Cortex of kidney (tissue), 1 donor: ENCODE measurements around the gene TMEM258.

Experiments used
- DNase-seq: peaks from one replicate; lab custom pipeline; 2025; lab: John Stamatoyannopoulos, UW

Gene TMEM258

GRCh38 chr11:61795459-61795858, 3.1 kb upstream of the TMEM258 start:
- no peak for DNase-seq

DNA sequence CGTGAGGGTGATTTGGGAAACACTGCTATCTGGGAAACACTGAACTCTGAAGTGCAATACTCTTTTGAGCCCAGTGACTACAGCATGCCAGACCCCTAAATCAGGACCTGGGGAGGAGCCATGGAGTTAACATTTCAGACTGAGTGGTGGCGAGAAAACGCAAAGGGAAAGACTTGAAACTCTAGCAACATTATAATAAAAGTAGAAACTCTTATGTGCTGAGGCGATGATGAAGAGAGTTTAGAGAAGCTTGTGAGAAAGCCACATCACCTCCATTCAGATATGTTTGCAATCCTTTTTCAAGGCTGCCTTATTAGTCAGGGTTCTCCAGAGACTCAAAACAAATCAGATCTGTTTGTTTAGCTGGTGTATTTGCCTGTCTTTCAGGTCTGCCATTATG, 2.2 kb upstream of the TMEM258 start:
- no peak for DNase-seq

DNA sequence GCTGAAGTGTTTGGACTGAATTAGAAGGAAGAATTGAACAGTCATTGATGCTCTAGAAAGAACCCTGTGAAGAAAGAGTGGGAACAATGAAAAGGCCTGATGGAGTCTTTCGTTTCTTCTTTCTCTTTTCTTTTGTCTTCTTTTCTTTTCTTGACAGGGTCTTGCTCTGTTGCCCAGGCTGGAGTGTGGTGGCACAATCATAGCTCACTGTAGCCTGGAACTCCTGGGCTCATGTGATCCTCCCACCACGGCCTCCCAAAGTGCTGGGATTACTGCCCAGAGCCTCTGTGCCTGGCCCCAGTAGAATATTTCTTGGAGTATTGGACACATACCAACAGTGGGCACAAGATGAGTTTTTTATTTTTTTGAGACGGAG, 1.4 kb upstream of the TMEM258 start:
- no peak for DNase-seq

GRCh38 chr11:61793083-61793828, 857 bp upstream of the TMEM258 start:
- DNase-seq = no peak

- DNase-seq = no peak
Measured at GRCh38 chr11:61791737-61792309, 576 bp downstream of the TMEM258 start.

GRCh38 chr11:61787928-61788491, 4.4 kb downstream of the TMEM258 start:
- no peak for DNase-seq

GRCh38 chr11:61785837-61786402, 6.5 kb downstream of the TMEM258 start:
- no peak for DNase-seq

GRCh38 chr11:61784506-61784805, 7.9 kb downstream of the TMEM258 start:
- DNase-seq = no peak

GRCh38 chr11:61783717-61784505, 8.5 kb downstream of the TMEM258 start:
- DNase-seq = no peak

DNA sequence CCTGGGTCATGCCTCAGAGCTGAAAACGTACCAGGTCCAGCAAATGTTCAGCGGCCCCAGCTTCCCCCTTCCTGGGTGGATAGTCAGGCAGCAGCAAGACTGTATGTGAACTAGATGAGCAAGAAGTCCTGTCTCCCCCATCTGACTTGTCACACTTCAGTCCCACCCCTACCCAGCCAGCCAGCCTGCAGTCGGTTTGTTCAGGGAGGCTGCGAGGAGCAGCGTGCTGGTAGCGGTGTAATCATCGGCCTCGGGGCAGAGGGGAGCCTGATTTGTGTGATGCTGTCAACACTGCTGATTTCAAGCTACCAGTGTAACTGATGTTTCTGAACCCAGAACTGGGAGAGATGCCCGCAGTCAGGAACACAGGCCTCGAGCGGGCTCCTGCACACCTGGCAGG, 9.6 kb downstream of the TMEM258 start:
- no peak for DNase-seq

GRCh38 chr11:61782299-61782698, 10.1 kb downstream of the TMEM258 start:
- DNase-seq = no peak

DNA sequence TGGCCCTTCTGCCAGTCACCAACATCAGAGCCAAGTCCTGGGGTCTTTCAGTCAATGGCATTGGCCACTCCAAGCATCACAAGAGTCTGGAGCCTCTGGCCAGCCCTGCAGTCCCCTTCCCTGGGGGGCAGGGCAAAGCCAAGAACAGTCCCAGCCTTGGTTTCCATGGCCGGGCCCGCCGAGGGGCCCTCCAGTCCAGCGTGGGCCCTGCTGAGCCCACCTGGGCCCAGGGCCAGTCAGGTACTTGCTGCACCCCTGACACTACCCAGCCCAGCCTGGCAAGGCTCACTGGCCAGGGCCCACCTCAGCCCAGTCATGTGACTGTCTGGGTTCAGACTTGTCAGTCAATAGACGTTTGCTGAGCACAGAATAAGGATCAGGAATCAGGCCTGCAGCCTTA, 10.8 kb downstream of the TMEM258 start:
- no peak for DNase-seq

DNA sequence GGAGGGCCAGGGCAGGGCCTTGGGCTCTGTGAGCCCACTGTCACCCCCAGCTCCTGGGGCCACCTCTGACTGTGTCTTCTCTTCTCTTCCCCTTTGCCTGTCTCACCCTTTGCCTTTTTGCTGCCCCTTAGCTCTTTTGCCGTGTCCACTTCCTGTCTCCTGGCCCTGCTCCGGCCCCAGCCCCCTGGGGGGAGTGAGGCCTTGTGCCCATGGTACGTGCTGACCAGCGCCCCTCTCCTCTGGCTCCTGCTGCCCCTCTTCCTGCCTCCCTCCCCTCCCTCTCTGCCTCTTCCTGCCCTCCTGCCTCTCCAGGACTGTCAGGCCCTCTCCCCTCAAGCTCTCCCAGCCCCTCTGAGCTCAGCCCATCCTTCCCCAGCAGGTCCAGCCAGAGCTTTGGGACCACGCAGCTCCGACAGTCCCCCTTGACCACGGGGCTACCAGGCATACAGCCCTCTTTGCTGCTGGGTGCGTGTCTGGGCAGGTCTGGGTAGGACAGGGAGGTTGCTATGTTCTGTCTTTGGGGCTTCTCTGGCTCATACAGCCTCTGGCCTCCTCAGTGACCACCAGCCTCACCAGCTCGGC, 11.7 kb downstream of the TMEM258 start:
- DNase-seq = no peak

DNA sequence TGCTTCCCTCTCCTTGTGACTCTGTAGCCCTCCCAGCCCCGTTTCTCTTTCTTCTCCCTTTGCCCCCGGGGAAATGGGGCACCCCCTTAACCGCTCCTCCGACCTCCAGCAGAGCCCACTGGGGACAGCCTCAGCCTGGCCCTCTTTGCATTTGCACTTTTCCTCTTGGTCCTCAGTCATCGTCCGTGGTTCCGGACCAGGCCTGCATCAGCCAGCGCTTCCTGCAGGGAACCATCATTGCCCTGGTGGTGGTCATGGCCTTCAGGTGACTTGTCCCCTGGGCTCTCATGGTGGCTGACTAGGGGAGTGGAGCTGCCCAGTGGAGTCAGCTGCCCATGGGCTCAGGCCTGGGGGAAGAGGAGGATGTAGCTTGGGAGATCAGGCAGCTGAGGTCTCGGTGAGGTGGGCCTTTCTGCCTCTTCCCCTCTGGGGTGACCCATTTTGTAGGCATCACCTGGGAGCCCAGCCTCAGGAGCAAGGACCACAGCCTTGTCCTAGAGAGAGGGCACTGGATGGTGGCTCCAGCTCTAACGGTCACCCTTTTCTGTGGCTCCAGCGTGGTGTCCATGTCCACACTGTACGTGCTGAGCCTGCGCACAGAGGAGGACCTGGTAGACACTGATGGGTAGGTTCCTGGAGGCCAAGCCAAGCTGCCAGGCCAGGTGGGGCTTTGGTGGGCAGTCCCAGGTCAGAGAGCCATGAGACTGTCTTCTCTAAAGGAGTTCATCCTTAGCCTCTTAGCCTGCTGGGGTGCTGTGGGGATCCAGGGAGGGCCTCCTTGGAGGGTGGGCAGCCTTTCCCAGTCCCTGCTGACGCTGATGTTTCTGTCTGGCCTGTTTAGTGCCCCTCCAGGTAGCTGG, 12.5 kb downstream of the TMEM258 start:
- no peak for DNase-seq

DNA sequence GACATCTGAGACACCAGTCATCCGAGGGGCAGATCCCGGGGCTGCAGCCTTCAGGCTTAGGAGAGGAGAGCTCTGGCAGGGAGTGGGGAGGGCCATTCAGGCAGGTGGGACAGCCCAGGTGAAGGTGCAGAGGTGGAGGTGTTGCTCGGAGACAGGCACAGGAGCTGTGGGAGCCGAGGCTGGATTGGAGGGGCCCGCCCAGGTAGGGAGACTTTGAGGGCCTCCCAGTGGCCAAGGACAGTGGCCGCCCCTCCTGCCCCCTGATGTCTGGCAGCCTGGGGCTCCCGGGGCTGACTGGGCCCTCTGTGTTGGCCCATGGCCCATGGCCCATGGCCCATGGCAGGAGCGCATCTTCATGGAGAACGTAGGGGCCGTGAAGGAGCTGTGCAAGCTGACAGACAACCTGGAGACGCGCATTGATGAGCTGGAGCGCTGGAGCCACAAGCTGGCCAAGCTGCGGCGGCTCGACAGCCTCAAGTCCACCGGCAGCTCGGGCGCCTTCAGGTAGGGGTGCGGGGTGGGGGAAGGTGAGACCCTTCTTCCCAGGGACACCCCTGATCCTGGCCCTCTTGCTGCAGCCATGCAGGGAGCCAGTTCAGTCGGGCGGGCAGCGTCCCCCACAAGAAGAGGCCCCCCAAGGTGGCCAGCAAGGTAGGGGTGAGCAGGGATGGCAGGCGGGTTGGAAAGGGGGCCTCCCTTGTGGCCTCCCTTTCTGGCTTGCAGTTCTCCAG, 13.3 kb downstream of the TMEM258 start:
- no peak for DNase-seq

GRCh38 chr11:61778357-61778886, 14.0 kb downstream of the TMEM258 start:
- no peak for DNase-seq

DNA sequence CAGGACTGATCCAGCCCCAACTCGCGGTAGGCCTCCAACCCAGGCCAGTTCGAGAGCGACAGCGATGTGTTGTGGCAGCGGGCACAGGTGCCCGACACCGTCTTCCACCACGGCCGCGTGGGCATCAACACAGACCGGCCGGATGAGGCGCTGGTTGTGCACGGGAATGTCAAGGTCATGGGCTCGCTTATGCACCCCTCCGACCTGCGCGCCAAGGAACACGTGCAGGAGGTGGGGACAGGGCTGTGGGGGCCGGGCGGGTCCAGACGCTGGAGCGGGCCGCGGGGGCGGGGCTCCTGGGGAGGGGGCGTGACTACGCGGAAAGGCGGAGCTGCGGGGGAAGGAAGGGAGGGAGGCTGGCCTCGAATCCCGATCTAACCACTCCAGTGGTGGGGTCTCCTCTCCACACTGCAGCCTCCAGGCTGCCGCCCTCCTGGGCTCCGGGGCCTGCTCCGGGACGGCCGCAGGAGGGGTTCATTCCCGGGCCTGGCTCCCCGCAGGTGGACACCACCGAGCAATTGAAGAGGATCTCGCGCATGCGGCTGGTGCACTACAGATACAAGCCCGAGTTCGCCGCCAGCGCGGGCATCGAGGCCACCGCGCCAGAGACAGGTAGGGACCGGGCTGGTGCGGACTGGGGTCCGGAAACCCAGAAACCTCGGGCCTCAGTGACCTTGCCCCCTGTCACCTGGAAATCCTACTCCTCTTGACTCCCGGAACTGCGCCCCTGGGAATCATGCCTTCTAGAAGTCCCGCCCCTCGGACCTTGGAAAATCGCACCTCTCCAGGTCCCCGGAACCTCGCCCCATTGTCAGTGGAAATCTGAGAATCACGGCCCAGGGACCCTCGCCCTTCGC, 14.9 kb downstream of the TMEM258 start:
- DNase-seq = no peak

DNA sequence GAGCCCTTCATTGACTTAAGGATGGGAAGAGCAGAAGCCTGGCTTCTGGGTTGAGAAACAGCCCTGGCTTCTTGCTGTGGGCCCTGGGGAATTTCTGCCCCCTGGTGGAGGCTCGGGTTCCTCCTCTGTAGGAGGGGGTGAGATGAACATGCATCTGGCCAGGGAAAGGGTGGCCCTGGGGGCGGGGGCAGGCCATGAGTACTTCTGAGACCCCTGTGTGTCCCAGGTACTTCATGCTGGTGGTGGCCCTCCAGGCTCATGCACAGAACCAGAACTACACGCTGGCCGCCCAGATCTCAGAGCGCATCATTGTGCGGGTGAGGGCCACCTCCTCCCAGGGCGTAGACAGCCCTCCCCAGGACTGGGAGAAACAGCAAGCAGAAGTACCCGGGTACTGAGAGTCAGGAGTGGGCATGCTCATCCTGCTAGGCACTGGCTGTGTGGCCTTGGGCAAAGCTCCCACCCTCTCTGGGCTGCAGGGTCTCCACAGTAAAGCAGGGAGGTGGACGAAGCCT, 15.8 kb downstream of the TMEM258 start:
- no peak for DNase-seq
